GM12878 (cell line): ENCODE results near the gene RAB8A. TPM values are rescaled to one million over a fixed set of nuclear protein-coding genes. Genes with fewer than 3 reads are reported as not detected.

Source experiments
- ATAC-seq: fragments of 200-7000 bp; cut with Tn5 transposase; 3 replicates; pipeline ENCODE4 v1.9.1; 2020; ENCODE audit warnings: mild to moderate bottlenecking, moderate library complexity
- BruUV-seq: library from RNA; stranded (reverse); fragments of 400-500 nt; replicated peaks from 2 replicates; lab custom pipeline; 2021; lab: Mats Ljungman, UMichigan
- CTCF ChIA-PET: fragments of 300-600 bp; sonication (Branson Sonifier 250); formaldehyde crosslinking; extraction: SDS; loops from one replicate; lab custom pipeline; 2021; ENCODE audit warnings: inconsistent platforms; lab: Yijun Ruan, JAX
- POLR2A ChIA-PET: fragments of 350-600 bp; formaldehyde crosslinking; extraction: SDS; loops from one replicate; lab custom pipeline; 2021; ENCODE audit warnings: inconsistent platforms; lab: Charles Lee
- RAD21 ChIA-PET: fragments of 300-600 bp; sonication (Branson Sonifier 250); formaldehyde crosslinking; loops from one replicate; lab custom pipeline; 2023; ENCODE audit warnings: antibody characterized with exemption; ENCODE audit not compliant: unreplicated experiment; lab: Charles Lee
- SMC1A ChIA-PET: fragments of 300-600 bp; sonication (Branson Sonifier 250); formaldehyde crosslinking; loops from one replicate; lab custom pipeline; 2023; ENCODE audit not compliant: unreplicated experiment, uncharacterized antibody; lab: Charles Lee
- DNase-seq: peaks from one replicate; pipeline ENCODE4 v3.0.0-alpha.2; 2011; ENCODE audit warnings: low read depth, low spot score
- FAIRE-seq: peaks from 3 replicates; lab custom pipeline; 2011; peaks lifted over from hg19 to GRCh38; lab: Jason Lieb, UNC
- H2AFZ ChIP-seq: 2 replicates; pipeline ENCODE4 v1.6.0; 2011; ENCODE audit warnings: low read depth, low read length, control low read depth; ENCODE audit not compliant: control insufficient read depth
- H3K27ac ChIP-seq: 2 replicates; pipeline ENCODE4 v1.5.1; 2011; ENCODE audit warnings: control low read depth; ENCODE audit not compliant: control insufficient read depth, insufficient read depth
- H3K27me3 ChIP-seq, 2 experiments: replicated peaks in 1 of 2; 2 replicates each; pipeline versions ENCODE4 v1.6.0 to v1.6.1; 2011; ENCODE audit warnings: low read length in 1 of 2; ENCODE audit not compliant: control insufficient read depth in 2 of 2, insufficient read depth in 2 of 2
- H3K36me3 ChIP-seq, 2 experiments: 2 replicates each; pipeline ENCODE4 v1.5.1; 2011; ENCODE audit warnings: low read length in 1 of 2; ENCODE audit not compliant: control insufficient read depth in 2 of 2, insufficient read depth in 2 of 2
- H3K4me1 ChIP-seq: 2 replicates; pipeline ENCODE4 v1.6.1; 2011; ENCODE audit warnings: mild to moderate bottlenecking, low read length, moderate library complexity, mixed read lengths; ENCODE audit not compliant: control insufficient read depth, insufficient read depth
- H3K4me2 ChIP-seq: 2 replicates; pipeline ENCODE4 v1.6.0; 2011; ENCODE audit warnings: control low read depth; ENCODE audit not compliant: control insufficient read depth, insufficient read depth
- H3K4me3 ChIP-seq: fragments of 200-600 bp; sonication (generic); 2 replicates; pipeline ENCODE4 v1.5.1; 2016
- H3K79me2 ChIP-seq: 2 replicates; pipeline ENCODE4 v1.6.0; 2011; ENCODE audit warnings: low read length; ENCODE audit not compliant: control insufficient read depth, insufficient read depth
- H3K9ac ChIP-seq: 2 replicates; pipeline ENCODE4 v1.8.0; 2011; ENCODE audit warnings: low read length, control low read depth, mixed read lengths; ENCODE audit not compliant: control insufficient read depth, insufficient read depth
- H3K9me3 ChIP-seq: replicated peaks from 3 replicates; pipeline ENCODE4 v1.5.1; 2011; ENCODE audit warnings: mild to moderate bottlenecking, low read length; ENCODE audit not compliant: control insufficient read depth, insufficient read depth
- H4K20me1 ChIP-seq: 2 replicates; pipeline ENCODE4 v1.6.0; 2011; ENCODE audit not compliant: control insufficient read depth, insufficient read depth
- CHD2 ChIP-seq: IDR thresholded peaks from 2 replicates; pipeline ENCODE4 v1.6.1; 2011; ENCODE audit warnings: low read depth, low read length, improper control_type of control experiment, borderline replicate concordance
- POLR2A ChIP-seq: IDR thresholded peaks from 2 replicates; pipeline ENCODE4 v1.6.1; 2011; ENCODE audit warnings: low read depth, mild to moderate bottlenecking, low read length
- POLR2AphosphoS5 ChIP-seq: IDR thresholded peaks from 2 replicates; pipeline ENCODE4 v1.6.1; 2011; ENCODE audit warnings: mild to moderate bottlenecking, low read length, inconsistent platforms
- ZNF24 ChIP-seq: fragments of 450-650 bp; IDR thresholded peaks from 2 replicates; pipeline ENCODE4 v1.6.1; 2017; ENCODE audit warnings: antibody characterized with exemption, mild to moderate bottlenecking
- WGBS: methylation state at CpG from one replicate; pipeline ENCODE4 v1.1.6; 2016; ENCODE audit warnings: low lambda C conversion rate; ENCODE audit not compliant: insufficient replicate concordance, insufficient coverage; ENCODE audit errors: missing lambda C conversion rate; 5-methylcytosine and 5-hydroxymethylcytosine counted together
- in situ Hi-C: fragments of 300-500 bp; cut with MboI; formaldehyde crosslinking; loops from 9 replicates; pipeline ENCODE4 v1.14.3; 2018; ENCODE audit warnings: mixed read lengths
- intact Hi-C: fragments of 100-400 bp; cut with micrococcal nuclease; formaldehyde crosslinking; loops from one replicate; pipeline ENCODE4 v1.14.2; 2022; ENCODE audit not compliant: unreplicated experiment
- polyA plus RNA-seq, 11 experiments: library from polyadenylated mRNA; depleted of rRNA in 4 of 11; unstranded in 6 of 11; stranded (reverse) in 5 of 11; fragments of >200 nt; fragmentation: Nextera tagmentation in 4 of 11; fragmentation: Illumina TruSeq in 1 of 11; extraction: Ambion mirVana in 4 of 11; extraction: Trizol in 1 of 11; gene quantifications; 1 replicate in 1 of 11; 2 replicates in 10 of 11; pipeline versions ENCODE4 v1.2.1 to v1.2.3, GENCODE V29; 2011 to 2016; ENCODE audit warnings: inconsistent platforms in 2 of 11, missing spikeins in 2 of 11, low read depth in 1 of 11
- total RNA-seq, 4 experiments: library from RNA; depleted of rRNA in 3 of 4; stranded (reverse); fragments of >200 nt in 3 of 4; fragmentation: Illumina TruSeq in 1 of 4; extraction: Trizol in 1 of 4; gene quantifications; 2 replicates each; pipeline versions ENCODE4 v1.2.1 to v1.2.3, GENCODE V29; 2013 to 2021
- TF ChIP-seq, protein P1 (sequence below): fragments of 450-650 bp; IDR thresholded peaks from 2 replicates; pipeline ENCODE4 v1.6.1; 2017; ENCODE audit warnings: borderline replicate concordance
- TF ChIP-seq, protein P2 (sequence below): fragments of 450-650 bp; IDR thresholded peaks from 2 replicates; pipeline ENCODE4 v1.6.1; 2017; ENCODE audit warnings: mild to moderate bottlenecking
- TF ChIP-seq, protein P3 (sequence below): fragments of 450-650 bp; IDR thresholded peaks from 2 replicates; pipeline ENCODE4 v1.6.1; 2018; ENCODE audit warnings: mild to moderate bottlenecking, low read depth, moderate library complexity; ENCODE audit not compliant: partially characterized antibody

Gene RAB8A
- total and polyA plus RNA-seq, 10 of the 15 experiments (the other 5 are each of a cell fraction or from before 2014, with no cell fraction given) = 23.9 to 314 (median 185) TPM

DNA sequence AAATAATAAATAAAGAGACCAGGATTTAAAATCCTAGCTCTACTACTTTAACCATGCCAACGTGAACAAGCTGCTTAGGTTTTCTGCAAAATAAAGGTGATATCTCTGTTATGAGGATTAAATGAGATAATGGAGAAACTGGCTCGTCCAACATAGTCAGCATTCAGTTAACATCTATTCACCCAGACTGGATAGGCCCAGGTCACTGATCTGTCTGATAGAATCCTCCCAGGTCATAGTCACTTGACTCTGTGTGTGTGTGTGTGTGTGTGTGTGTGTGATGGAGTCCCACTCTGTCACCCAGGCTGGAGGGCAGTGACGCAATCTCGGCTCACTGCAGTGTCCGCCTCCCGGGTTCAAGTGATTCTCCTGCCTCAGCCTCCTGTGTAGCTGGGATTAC, 12.9 kb upstream of the RAB8A start:
- BruUV-seq = no TSS peak
- H2AFZ ChIP-seq = no peak overlapping the region
- FAIRE-seq (no peak), ATAC-seq (no peak), DNase-seq (no peak)
- H3K9me3 ChIP-seq = no peaks in the 10 kb centered on the region
- WGBS = 99% methylated on average over 6 of the region's 6 CpGs
- intact Hi-C loops = no loop called here
- ChIA-PET SMC1A (interaction anchor here (0.9 to 1.3 kb wide), 3 partner anchors 16 to 28 kb away, joined by 3 read pairs; no protein-coding TSS in a partner anchor), RAD21 (no interaction called here), CTCF (interaction anchor here (0.6 kb wide), 2 partner anchors 9 to 462 kb away, joined by 3 to 4 read pairs; no protein-coding TSS in a partner anchor), POLR2A (interaction anchor here (0.7 kb wide), 1 partner anchor 46 kb away, joined by 3 read pairs; no protein-coding TSS in a partner anchor)
- TF ChIP-seq, protein P1, sequence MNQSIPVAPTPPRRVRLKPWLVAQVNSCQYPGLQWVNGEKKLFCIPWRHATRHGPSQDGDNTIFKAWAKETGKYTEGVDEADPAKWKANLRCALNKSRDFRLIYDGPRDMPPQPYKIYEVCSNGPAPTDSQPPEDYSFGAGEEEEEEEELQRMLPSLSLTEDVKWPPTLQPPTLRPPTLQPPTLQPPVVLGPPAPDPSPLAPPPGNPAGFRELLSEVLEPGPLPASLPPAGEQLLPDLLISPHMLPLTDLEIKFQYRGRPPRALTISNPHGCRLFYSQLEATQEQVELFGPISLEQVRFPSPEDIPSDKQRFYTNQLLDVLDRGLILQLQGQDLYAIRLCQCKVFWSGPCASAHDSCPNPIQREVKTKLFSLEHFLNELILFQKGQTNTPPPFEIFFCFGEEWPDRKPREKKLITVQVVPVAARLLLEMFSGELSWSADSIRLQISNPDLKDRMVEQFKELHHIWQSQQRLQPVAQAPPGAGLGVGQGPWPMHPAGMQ = no peak
- TF ChIP-seq CHD2 (no peak), POLR2AphosphoS5 (peak; percentile 77; the same call in 1 of the 2 replicates), POLR2A (peak; percentile 54; the same call in 1 of the 2 replicates), ZNF24 (no peak)
- TF ChIP-seq, protein P2, sequence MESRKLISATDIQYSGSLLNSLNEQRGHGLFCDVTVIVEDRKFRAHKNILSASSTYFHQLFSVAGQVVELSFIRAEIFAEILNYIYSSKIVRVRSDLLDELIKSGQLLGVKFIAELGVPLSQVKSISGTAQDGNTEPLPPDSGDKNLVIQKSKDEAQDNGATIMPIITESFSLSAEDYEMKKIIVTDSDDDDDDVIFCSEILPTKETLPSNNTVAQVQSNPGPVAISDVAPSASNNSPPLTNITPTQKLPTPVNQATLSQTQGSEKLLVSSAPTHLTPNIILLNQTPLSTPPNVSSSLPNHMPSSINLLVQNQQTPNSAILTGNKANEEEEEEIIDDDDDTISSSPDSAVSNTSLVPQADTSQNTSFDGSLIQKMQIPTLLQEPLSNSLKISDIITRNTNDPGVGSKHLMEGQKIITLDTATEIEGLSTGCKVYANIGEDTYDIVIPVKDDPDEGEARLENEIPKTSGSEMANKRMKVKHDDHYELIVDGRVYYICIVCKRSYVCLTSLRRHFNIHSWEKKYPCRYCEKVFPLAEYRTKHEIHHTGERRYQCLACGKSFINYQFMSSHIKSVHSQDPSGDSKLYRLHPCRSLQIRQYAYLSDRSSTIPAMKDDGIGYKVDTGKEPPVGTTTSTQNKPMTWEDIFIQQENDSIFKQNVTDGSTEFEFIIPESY = no peak
- TF ChIP-seq, protein P3, sequence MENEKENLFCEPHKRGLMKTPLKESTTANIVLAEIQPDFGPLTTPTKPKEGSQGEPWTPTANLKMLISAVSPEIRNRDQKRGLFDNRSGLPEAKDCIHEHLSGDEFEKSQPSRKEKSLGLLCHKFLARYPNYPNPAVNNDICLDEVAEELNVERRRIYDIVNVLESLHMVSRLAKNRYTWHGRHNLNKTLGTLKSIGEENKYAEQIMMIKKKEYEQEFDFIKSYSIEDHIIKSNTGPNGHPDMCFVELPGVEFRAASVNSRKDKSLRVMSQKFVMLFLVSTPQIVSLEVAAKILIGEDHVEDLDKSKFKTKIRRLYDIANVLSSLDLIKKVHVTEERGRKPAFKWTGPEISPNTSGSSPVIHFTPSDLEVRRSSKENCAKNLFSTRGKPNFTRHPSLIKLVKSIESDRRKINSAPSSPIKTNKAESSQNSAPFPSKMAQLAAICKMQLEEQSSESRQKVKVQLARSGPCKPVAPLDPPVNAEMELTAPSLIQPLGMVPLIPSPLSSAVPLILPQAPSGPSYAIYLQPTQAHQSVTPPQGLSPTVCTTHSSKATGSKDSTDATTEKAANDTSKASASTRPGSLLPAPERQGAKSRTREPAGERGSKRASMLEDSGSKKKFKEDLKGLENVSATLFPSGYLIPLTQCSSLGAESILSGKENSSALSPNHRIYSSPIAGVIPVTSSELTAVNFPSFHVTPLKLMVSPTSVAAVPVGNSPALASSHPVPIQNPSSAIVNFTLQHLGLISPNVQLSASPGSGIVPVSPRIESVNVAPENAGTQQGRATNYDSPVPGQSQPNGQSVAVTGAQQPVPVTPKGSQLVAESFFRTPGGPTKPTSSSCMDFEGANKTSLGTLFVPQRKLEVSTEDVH = no peak
- H3K27ac ChIP-seq = no peak overlapping the region
- no peaks in the 10 kb centered on the region for H3K27me3 ChIP-seq
- H3K36me3 ChIP-seq = peaks cover 31 to 62% of the 10 kb centered on the region in 2 experiments
- no peaks in the 10 kb centered on the region for H3K79me2 ChIP-seq
- H4K20me1 ChIP-seq = no peaks in the 10 kb centered on the region
- in situ Hi-C loops = no loop called here
- no peak overlapping the region for H3K4me3 ChIP-seq
- no peaks in the 10 kb centered on the region for H3K4me1 ChIP-seq
- no peak overlapping the region for H3K4me2 ChIP-seq
- no peak overlapping the region for H3K9ac ChIP-seq
